KMS-11 (cell line): Measurements from ENCODE around the gene MAF.

ENCODE experiments used
- H2AFZ ChIP-seq: fragments of 200-600 bp; sonication (generic); 2 replicates; pipeline ENCODE4 v1.6.1; 2016; ENCODE audit warnings: antibody characterized with exemption, mixed run types, low read depth
- H3K27ac ChIP-seq: fragments of 200-600 bp; sonication (generic); 2 replicates; pipeline ENCODE4 v1.6.1; 2016; ENCODE audit warnings: mild to moderate bottlenecking, mixed run types
- H3K27me3 ChIP-seq: fragments of 200-600 bp; sonication (generic); 2 replicates; pipeline ENCODE4 v1.6.1; 2017; ENCODE audit warnings: mild to moderate bottlenecking, low read depth, mixed run types, moderate library complexity; ENCODE audit not compliant: insufficient read depth
- H3K36me3 ChIP-seq: fragments of 200-600 bp; sonication (generic); 2 replicates; pipeline ENCODE4 v1.6.1; 2017; ENCODE audit warnings: mild to moderate bottlenecking, mixed run types; ENCODE audit not compliant: insufficient read depth
- H3K4me1 ChIP-seq: fragments of 200-600 bp; sonication (generic); 2 replicates; pipeline ENCODE4 v1.6.1; 2016; ENCODE audit warnings: mild to moderate bottlenecking, low read depth, mixed run types; ENCODE audit not compliant: poor library complexity, severe bottlenecking
- H3K4me2 ChIP-seq: fragments of 200-600 bp; sonication (generic); 2 replicates; pipeline ENCODE4 v1.7.0; 2016; ENCODE audit warnings: mild to moderate bottlenecking, mixed run types
- H3K4me3 ChIP-seq: fragments of 200-600 bp; sonication (generic); IDR thresholded peaks from 2 replicates; pipeline ENCODE4 v1.6.1; 2017; ENCODE audit warnings: low read depth, low read length, mixed read lengths; ENCODE audit not compliant: insufficient read depth
- H3K79me2 ChIP-seq: fragments of 200-600 bp; sonication (generic); 2 replicates; pipeline ENCODE4 v1.6.1; 2016; ENCODE audit warnings: low read depth, mixed run types; ENCODE audit not compliant: insufficient read depth
- H3K9ac ChIP-seq: fragments of 200-600 bp; sonication (generic); 2 replicates; pipeline ENCODE4 v1.6.1; 2016; ENCODE audit warnings: mild to moderate bottlenecking, mixed run types
- H4K20me1 ChIP-seq: fragments of 200-600 bp; sonication (generic); 2 replicates; pipeline ENCODE4 v1.6.1; 2016; ENCODE audit warnings: mild to moderate bottlenecking, mixed run types; ENCODE audit not compliant: insufficient read depth
- TF ChIP-seq, protein P1 (sequence below): fragments of 200-600 bp; sonication (generic); conservative IDR thresholded peaks from 2 replicates; pipeline ENCODE4 v1.6.1; 2017; ENCODE audit warnings: low read depth, mild to moderate bottlenecking, antibody characterized with exemption, low read length, moderate library complexity, mixed read lengths

Gene MAF

DNA sequence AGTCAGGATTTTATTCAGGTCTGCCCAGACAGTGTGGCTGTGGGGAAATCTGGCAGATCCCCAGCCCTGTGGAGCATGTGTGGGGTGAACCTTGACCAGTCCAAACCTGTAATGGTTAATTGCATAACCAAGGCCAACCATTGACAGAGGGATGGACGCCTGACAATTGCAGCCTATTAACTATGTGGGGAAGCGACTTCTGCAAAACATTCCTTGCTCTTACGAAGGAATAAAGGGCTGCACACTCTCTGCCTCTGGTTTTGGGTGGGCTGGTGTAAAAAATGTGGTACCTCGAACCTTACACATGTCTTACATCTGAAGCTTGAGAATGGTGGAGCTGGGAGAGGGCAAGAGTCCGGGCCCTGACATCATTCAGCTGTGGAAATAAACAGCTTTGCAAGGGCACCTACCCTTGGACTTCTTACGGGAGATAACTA lies 35.8 kb downstream of the MAF start:
- Histone ChIP-seq H3K4me3 (no peak overlapping the region), H3K27me3 (no peaks in the 10 kb centered on the region), H3K9ac (no peak overlapping the region), H3K79me2 (no peaks in the 10 kb centered on the region), H4K20me1 (no peaks in the 10 kb centered on the region), H3K36me3 (no peaks in the 10 kb centered on the region), H3K4me2 (no peak overlapping the region), H3K4me1 (no peaks in the 10 kb centered on the region), H2AFZ (no peak overlapping the region), H3K27ac (no peak overlapping the region)
- TF ChIP-seq, protein P1, sequence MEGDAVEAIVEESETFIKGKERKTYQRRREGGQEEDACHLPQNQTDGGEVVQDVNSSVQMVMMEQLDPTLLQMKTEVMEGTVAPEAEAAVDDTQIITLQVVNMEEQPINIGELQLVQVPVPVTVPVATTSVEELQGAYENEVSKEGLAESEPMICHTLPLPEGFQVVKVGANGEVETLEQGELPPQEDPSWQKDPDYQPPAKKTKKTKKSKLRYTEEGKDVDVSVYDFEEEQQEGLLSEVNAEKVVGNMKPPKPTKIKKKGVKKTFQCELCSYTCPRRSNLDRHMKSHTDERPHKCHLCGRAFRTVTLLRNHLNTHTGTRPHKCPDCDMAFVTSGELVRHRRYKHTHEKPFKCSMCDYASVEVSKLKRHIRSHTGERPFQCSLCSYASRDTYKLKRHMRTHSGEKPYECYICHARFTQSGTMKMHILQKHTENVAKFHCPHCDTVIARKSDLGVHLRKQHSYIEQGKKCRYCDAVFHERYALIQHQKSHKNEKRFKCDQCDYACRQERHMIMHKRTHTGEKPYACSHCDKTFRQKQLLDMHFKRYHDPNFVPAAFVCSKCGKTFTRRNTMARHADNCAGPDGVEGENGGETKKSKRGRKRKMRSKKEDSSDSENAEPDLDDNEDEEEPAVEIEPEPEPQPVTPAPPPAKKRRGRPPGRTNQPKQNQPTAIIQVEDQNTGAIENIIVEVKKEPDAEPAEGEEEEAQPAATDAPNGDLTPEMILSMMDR: no peak

DNA sequence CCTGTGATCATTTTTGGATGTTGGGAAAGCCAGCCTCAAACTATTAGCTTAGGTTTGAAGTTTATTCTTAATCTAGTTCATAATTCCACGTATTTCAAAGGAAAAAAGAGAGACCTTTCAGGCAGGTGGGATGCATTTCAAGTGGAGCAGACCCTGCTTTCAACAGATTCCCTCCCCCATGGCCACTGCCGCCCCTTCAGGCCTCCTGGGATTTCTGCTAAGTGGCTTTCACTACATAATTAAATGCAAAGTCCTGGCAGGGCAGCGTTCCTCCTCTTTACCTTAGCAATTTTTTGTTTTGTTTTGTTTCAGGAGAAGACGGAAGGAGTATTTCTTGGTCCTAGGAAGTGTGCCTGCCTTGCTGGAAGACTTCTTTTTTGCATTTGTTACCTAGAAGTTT lies 36.6 kb downstream of the MAF start:
- H3K79me2 ChIP-seq: no peaks in the 10 kb centered on the region
- H3K36me3 ChIP-seq: no peaks in the 10 kb centered on the region
- TF ChIP-seq, protein P1: no peak
- no peak overlapping the region for H3K4me3 ChIP-seq
- no peak overlapping the region for H2AFZ ChIP-seq
- no peak overlapping the region for H3K27ac ChIP-seq
- no peak overlapping the region for H3K4me2 ChIP-seq
- H3K9ac ChIP-seq: no peak overlapping the region
- no peaks in the 10 kb centered on the region for H3K27me3 ChIP-seq
- no peaks in the 10 kb centered on the region for H4K20me1 ChIP-seq
- no peaks in the 10 kb centered on the region for H3K4me1 ChIP-seq

DNA sequence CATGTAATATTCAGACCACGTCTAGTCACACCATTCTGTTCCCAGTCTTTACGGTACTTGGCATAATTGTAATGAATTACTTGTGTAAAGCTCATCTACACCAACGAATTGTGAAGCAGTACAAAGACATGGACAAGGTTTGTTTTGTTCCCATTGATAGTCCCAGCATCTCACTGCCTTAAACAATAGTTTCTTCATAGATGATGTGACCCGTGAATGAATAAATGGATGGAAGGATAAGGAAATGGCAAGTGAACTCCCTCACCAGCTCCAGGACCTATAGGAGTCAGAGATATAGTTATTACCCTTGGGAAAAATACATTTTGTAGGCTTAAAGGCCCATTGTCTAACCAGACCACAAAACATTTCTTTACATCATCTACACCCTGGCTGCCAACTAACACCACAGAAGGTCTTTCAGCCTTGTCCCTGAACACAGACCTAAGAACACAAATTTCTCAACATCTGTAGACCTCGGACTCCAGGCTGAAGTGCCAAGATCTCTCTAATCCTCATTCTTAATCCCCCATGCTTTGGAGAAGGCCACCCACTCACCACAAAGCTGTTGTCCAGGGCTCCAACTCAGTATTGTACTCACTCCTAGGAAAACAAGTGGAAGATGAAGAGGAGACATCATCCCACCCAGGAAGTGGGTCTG lies 38.2 kb downstream of the MAF start:
- Histone ChIP-seq H3K27me3 (no peaks in the 10 kb centered on the region), H3K4me3 (no peak overlapping the region), H3K79me2 (no peaks in the 10 kb centered on the region), H3K4me1 (no peaks in the 10 kb centered on the region), H3K9ac (no peak overlapping the region), H3K27ac (no peak overlapping the region), H3K4me2 (no peak overlapping the region), H4K20me1 (no peaks in the 10 kb centered on the region), H2AFZ (no peak overlapping the region), H3K36me3 (no peaks in the 10 kb centered on the region)
- TF ChIP-seq, protein P1: no peak

DNA sequence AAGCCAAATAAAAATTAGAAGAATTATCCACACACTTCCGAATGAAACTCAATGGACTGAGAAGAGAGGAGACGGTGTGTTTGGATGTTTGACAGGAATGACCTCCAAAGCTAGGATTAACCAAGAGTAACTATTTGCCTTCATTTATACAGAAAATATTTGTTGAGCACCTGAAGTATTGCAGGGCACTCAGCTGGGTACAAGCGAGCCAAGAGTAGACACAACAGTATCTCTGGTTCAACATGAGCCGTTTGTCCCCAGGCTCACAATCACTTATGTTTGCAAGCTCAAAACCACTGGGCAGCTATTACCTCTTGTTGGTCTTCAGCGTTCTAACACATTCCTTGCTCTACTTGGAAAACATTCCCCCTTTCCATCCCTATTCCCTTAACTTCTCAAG lies 38.8 kb downstream of the MAF start:
- TF ChIP-seq, protein P1: no peak
- Histone ChIP-seq H4K20me1 (no peaks in the 10 kb centered on the region), H3K27me3 (no peaks in the 10 kb centered on the region), H3K27ac (no peak overlapping the region), H3K4me2 (no peak overlapping the region), H3K36me3 (no peaks in the 10 kb centered on the region), H2AFZ (no peak overlapping the region), H3K9ac (no peak overlapping the region), H3K79me2 (no peaks in the 10 kb centered on the region), H3K4me3 (no peak overlapping the region), H3K4me1 (no peaks in the 10 kb centered on the region)
